Muscle layer of duodenum (tissue), 2 donors: ENCODE data around the gene NETO1.

Source experiments
- H3K27ac ChIP-seq: one replicate; pipeline ENCODE4 v1.7.0; 2013; ENCODE audit warnings: mild to moderate bottlenecking, low read length
- H3K27me3 ChIP-seq: one replicate; pipeline ENCODE4 v1.7.0; 2013; ENCODE audit warnings: low read depth, mild to moderate bottlenecking, control low read depth, low read length
- H3K36me3 ChIP-seq, 2 donors: one replicate each; pipeline ENCODE4 v1.7.0; 2013; ENCODE audit warnings: low read length in 2 of 2, control low read depth in 1 of 2, mild to moderate bottlenecking in 1 of 2; ENCODE audit not compliant: insufficient read depth in 2 of 2, control insufficient read depth in 1 of 2
- H3K4me1 ChIP-seq, 2 donors: one replicate each; pipeline ENCODE4 v1.7.0; 2013; ENCODE audit warnings: low read length in 2 of 2, mild to moderate bottlenecking in 2 of 2, control low read depth in 1 of 2, moderate library complexity in 1 of 2; ENCODE audit not compliant: insufficient read depth in 2 of 2, control insufficient read depth in 1 of 2
- H3K4me3 ChIP-seq, 2 donors: one replicate each; pipeline ENCODE4 v1.7.0; 2013; ENCODE audit warnings: low read length in 2 of 2, low read depth in 1 of 2, mild to moderate bottlenecking in 1 of 2
- H3K9me3 ChIP-seq, 2 donors: one replicate each; pipeline ENCODE4 v1.7.0; 2013; ENCODE audit warnings: low read length in 2 of 2, control low read depth in 1 of 2, mild to moderate bottlenecking in 1 of 2; ENCODE audit not compliant: control insufficient read depth in 1 of 2
- donor health status: healthy.

The NETO1 gene

DNA sequence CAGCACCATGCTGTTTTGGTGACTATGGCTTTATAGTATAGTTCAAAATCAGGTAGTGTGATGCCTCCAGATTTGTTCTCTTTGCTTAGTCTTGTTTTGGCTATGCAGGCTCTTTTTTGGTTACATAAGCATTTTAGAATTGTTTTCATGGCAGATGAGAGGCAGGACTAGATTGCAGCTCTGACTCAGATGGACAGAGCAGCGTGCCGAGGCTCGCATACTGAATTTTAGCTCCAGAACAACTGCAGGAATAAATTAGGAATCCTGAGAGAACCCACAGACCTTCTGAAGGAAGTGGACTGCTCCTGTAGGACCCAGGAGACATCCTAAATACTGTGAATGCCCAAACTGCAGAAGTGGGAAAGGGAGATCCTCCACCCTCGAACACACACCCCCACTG, 141.6 kb downstream of the NETO1 start:
- no peaks in the 10 kb centered on the region for H3K4me1 ChIP-seq
- peaks cover 0 to 4% of the 10 kb centered on the region in 2 donors for H3K9me3 ChIP-seq
- no peaks in the 10 kb centered on the region for H3K27me3 ChIP-seq
- H3K27ac ChIP-seq, result no peak overlapping the region
- H3K36me3 ChIP-seq, result no peaks in the 10 kb centered on the region
- H3K4me3 ChIP-seq, result no peak overlapping the region

DNA sequence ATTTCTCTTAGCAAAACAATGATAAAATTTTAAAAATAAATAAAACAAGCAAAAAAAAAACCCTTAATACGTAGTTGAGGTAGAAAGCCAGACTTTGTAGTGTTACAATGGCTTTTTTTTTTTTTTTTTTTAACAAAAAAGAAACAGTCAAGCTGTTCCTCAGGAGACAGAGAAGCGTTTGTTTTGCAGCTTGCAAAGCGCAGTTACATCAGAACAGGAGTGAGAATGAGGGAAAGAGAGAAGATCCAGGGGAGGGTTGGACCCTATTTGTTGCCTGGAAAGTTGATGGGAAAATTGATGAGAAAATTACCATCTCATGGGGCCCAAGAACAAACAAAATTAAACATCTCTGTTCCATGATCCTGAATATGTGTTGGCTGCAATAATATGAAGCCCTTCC, 146.5 kb downstream of the NETO1 start:
- H3K27ac ChIP-seq, result no peak overlapping the region
- no peak overlapping the region for H3K4me3 ChIP-seq
- no peaks in the 10 kb centered on the region for H3K27me3 ChIP-seq
- H3K4me1 ChIP-seq, result no peaks in the 10 kb centered on the region
- no peaks in the 10 kb centered on the region for H3K36me3 ChIP-seq
- H3K9me3 ChIP-seq, result peaks cover 0 to 2% of the 10 kb centered on the region in 2 donors

DNA sequence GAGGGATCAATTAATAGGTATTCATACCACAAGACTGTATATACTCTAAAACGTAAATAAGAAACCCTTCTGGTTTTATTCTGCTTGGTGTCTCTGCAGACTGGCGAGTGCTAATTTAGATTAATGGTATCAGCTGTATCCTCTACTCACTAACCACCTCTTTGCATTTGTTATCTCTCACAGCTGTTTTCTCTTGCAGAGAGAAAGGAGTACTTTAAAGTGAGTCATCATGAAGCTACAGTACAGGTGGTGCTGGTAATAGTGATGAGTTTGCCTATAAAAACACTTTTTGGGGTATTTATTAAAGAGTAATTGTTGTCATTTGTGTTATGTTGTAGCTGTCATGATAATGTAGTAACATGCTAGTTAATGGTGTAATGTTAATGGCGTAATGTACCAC, 147.7 kb downstream of the NETO1 start:
- Histone ChIP-seq H3K36me3 (no peaks in the 10 kb centered on the region), H3K27me3 (no peaks in the 10 kb centered on the region), H3K4me3 (no peak overlapping the region), H3K27ac (no peak overlapping the region), H3K9me3 (no peaks in the 10 kb centered on the region), H3K4me1 (no peaks in the 10 kb centered on the region)

DNA sequence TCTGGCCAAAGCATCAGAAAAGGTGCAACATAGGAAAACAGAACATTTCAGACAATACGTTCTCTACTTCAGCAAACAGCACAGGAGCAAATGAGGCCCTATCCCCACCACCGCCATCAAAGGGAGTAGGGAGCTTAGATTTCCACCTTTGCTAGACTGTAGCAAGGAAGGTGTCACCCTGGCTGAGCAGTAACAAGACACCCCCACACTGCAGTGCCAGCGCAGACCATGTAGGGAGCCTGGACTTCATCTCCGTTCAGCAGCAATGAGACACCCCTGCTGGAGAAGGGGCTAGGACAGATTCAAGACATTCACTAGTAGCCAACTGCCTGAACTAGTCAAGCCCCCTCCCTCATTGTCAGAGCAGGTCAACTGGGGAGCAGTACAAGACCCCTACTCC, 163.6 kb downstream of the NETO1 start:
- H3K9me3 ChIP-seq, result no peaks in the 10 kb centered on the region
- H3K27ac ChIP-seq, result no peak overlapping the region
- H3K4me3 ChIP-seq, result no peak overlapping the region
- H3K36me3 ChIP-seq, result no peaks in the 10 kb centered on the region
- H3K27me3 ChIP-seq, result no peaks in the 10 kb centered on the region
- no peaks in the 10 kb centered on the region for H3K4me1 ChIP-seq

DNA sequence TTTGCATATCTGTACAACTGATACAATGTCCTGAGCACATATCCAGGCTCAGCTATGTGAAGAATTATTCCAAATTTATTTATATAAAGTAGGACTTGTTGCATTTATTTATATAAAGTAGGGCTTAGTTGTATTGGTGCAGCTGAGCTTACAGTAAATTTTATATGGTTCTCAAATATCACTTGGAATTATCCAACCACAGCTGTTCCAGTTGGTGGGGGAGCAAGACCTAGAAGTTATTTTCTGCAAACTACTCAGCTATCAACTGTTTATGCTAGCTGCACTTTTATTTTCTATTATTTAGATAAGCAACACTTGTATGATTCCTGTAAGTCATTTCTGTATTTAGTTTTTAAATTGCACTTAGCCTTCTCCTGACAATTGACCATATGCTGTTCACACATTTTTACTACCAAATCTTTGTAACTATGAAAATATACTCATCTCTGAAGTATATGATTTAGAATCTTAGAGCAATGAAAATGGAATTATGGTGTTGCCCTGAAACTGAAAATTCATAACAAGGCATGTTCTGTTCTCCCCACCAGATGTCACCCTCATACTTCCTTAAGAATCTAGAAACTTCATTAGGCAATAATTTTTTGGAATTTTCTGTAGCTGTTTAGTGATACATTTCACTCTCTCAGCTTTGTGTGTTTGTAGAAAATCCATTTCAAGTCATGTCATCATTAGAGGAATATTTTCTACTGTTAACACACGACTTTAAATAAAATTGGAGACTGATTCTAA, 166.7 kb downstream of the NETO1 start:
- Histone ChIP-seq H3K27ac (no peak overlapping the region), H3K27me3 (no peaks in the 10 kb centered on the region), H3K9me3 (no peaks in the 10 kb centered on the region), H3K4me3 (no peak overlapping the region), H3K36me3 (no peaks in the 10 kb centered on the region), H3K4me1 (no peaks in the 10 kb centered on the region)

DNA sequence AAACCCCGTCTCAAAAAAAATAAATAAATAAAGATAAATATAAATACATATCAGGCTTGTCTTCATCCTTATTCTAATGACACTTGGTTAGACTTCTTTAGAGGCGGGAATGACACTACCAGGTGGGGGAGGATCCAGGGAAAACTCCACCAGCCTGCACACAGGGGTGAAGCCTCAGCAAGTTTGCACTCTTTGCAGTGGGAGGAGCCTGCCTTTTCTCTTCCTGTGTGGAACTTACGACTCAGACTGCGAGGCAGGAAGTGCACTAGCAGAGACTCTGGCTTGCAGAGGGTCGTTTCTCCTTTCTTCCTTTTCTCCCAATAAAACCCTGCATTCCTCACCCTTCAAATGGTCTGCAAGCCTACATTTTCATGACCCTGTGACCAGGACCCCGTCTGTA, 170.1 kb downstream of the NETO1 start:
- no peak overlapping the region for H3K27ac ChIP-seq
- H3K9me3 ChIP-seq, result no peaks in the 10 kb centered on the region
- H3K4me3 ChIP-seq, result no peak overlapping the region
- H3K4me1 ChIP-seq, result peaks cover 0 to under 1% of the 10 kb centered on the region in 2 donors
- no peaks in the 10 kb centered on the region for H3K36me3 ChIP-seq
- H3K27me3 ChIP-seq, result no peaks in the 10 kb centered on the region

DNA sequence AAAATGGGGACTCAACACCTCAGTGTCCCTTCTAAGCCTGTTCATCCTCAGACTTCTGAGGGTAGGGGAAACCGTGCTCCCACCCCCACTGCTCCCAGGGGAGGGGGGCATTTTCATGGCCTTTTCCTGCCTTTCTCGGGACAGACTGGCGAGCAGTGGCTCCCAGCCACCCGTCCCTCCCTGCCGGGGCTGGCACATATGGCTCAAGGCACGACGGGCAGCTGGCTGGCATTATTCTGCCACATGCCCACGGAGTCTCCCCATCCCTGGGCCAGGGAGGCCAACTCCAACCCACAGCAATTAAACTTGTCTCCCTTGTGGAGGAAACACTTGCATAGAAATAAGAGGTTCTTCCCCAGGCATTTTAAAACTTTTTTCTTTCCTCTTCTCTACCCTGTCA, 175.2 kb downstream of the NETO1 start:
- Histone ChIP-seq H3K36me3 (no peaks in the 10 kb centered on the region), H3K27ac (no peak overlapping the region), H3K4me3 (no peak overlapping the region), H3K27me3 (no peaks in the 10 kb centered on the region), H3K9me3 (no peaks in the 10 kb centered on the region), H3K4me1 (peaks cover 0 to 5% of the 10 kb centered on the region in 2 donors)
